ENCODE results near the gene RRP36.

Gene RRP36

GRCh38 chr6:43070028-43070632 is 48.7 kb downstream of the RRP36 start:
- peak; percentile 46 for DNase-seq (ENCODE audit: low spot score)

GRCh38 chr6:43074847-43075669 is 53.6 kb downstream of the RRP36 start:
- DNase-seq (ENCODE audit: low spot score): no peak

GRCh38 chr6:43075670-43076463 is 54.4 kb downstream of the RRP36 start, which contains the start of gene PTK7:
TSS of gene PTK7 (plus strand) at chr6:43076314. CDS start at chr6:43076489, 175 bp downstream.
- no peak for DNase-seq (ENCODE audit: low spot score)

DNA sequence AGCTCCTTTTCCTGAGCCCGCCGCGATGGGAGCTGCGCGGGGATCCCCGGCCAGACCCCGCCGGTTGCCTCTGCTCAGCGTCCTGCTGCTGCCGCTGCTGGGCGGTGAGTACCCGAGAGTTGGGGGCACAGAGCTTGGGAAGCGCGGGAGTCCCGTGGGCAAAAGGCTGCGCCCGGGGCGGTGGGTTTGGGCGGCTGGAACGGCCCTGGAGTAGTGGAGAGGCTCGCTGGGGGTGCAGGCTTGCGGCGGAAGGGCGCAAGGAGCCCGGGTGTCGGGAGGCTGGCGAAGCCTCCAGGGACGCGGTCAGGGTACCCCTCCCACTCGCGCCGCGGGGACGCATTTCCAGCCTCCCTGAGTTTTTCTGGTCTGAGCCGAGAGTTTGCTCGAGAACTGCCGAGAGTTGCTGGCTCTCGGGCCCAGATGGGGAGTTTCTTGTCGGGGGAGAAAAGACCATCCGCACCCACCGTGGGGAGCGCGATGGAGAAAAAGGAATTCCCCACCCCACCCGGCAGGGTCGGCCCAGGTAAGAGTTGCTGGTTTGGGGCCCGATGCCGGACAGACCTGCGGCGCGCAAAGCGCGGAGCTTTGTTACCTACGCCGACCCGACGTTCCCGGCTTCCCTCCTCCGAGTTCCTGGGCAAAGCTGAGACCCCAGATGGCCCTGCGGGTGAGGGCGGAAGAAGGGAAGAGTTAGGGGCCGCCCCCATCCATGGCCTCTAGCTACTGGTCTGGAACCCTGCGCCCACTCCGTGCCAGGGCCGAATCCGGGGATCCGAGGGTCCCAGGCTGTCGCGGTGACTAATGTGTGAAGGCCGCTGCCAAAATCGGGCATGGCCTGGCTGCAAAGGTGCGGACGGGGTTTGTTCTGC is 55.3 kb downstream of the RRP36 start:
- no peak for DNase-seq (ENCODE audit: low spot score)

DNA sequence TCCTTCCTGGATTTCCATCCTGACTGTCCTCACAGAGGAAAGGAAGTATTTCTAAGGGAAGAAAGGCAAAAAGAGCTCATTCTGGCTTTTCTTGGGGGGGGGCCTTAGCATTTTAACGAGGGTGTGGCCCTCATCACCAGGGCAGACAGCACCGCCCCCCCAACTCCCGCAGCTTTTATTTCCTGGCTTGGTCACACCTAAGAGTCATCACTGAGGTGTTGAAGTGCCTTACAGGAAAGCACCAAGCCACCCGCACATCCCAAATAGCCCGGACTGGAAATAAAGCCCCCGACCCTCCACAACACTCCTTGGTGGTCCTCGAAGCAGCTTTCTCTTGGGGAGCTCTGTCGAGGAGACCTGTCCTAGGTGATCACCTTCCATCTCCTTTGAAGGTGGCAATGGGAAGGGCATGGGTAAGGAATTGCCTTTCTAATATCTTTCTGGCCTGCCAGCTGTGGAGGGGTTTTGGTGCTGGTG is 55.9 kb downstream of the RRP36 start:
- DNase-seq (ENCODE audit: low spot score): no peak

DNA sequence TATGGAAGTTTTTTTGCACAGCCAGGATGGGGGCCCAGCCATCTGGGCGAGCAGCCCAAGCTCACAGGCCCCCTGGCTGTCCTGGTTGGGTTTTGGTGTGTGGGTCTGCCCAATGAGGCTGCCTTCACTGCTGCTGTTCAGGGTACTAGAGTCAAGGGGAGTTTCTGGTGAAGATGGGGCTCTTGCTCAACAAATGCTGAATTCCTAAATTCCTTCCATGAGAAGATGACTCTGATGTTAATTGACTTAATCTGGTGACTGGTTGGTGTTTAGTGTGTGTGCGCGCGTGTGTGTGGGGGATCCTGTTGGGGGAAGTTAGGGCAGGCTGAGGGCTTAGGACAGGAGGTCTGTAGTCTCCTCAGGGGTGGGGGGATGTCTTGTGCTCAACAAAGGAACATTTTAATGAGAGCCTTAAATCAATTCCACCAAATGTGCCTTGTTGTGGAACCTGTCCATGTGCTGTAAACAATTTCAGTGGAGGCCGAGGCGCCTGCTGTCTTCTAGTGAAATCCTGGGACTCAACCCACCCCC is 56.6 kb downstream of the RRP36 start:
- DNase-seq (ENCODE audit: low spot score): no peak

GRCh38 chr6:43078691-43079090 is 57.3 kb downstream of the RRP36 start:
- DNase-seq (ENCODE audit: low spot score): no peak
